ENCODE data around the gene GEMIN8.

Gene GEMIN8

DNA sequence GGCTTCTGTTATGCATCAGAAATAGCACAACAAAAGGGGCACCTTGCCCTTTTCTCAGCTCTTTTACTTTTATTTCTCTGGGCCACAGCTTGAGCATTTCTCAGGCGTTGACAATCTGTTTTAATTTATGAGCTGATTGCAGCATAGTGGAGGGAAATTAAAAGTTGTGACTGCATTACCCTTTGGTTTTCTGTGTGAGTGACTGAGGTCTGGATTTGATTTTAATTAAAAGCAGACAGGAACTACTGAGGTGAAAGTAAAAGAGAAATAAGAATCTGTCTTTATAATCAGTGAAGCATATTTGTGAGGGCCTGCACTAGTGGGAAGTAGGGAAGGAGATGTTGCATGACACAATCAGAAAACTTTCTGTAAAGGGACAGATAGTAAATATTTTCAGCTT is 43.4 kb upstream of the GEMIN8 start:
- H3K27ac ChIP-seq (ENCODE audit: low read depth, low read length), result no peak overlapping the region

GRCh38 chrX:14065800-14066199 is 36.1 kb upstream of the GEMIN8 start:
- no peak overlapping the region for H3K27ac ChIP-seq (ENCODE audit: low read depth, low read length)
- H3F3A ChIP-seq (ENCODE audit: control insufficient read depth, insufficient read depth), result no peaks in the 10 kb centered on the region
- H3K36me3 ChIP-seq (ENCODE audit: control insufficient read depth, low read length), result no peaks in the 10 kb centered on the region
- no peaks in the 10 kb centered on the region for H3K9me2 ChIP-seq (replicated peaks; ENCODE audit: control insufficient read depth, low read length)
- no peak for TF ChIP-seq CTCF (IDR thresholded peaks at IDR 0.05; ENCODE audit: low read depth, low read length, poor library complexity, severe bottlenecking)
- no peak for TF ChIP-seq EZH2phosphoT487 (IDR thresholded peaks at IDR 0.05; ENCODE audit: borderline replicate concordance, low read length)
- no peaks in the 10 kb centered on the region for H3K4me1 ChIP-seq (ENCODE audit: control insufficient read depth, low read length)
- no peaks in the 10 kb centered on the region for H4K20me1 ChIP-seq (ENCODE audit: control insufficient read depth, insufficient read depth, low read depth, low read length)
- H3K27me3 ChIP-seq (ENCODE audit: control insufficient read depth, low read length), result no peaks in the 10 kb centered on the region
- no peak overlapping the region for H3K4me3 ChIP-seq (ENCODE audit: low read length)
- no peak overlapping the region for H3K4me2 ChIP-seq (ENCODE audit: low read length)
- no peaks in the 10 kb centered on the region for H3K79me2 ChIP-seq (ENCODE audit: control insufficient read depth, low read length)
- H3K9me3 ChIP-seq (ENCODE audit: control insufficient read depth, insufficient read depth, low read length), result no peaks in the 10 kb centered on the region

More for the DNA sequence above, 43.4 kb upstream of the GEMIN8 start:
- no peaks in the 10 kb centered on the region for H3K9me2 ChIP-seq (replicated peaks; ENCODE audit: control insufficient read depth, low read length)
- TF ChIP-seq CTCF (IDR thresholded peaks at IDR 0.05; ENCODE audit: low read depth, low read length, poor library complexity, severe bottlenecking), result no peak
- TF ChIP-seq EZH2phosphoT487 (IDR thresholded peaks at IDR 0.05; ENCODE audit: borderline replicate concordance, low read length), result no peak
- H4K20me1 ChIP-seq (ENCODE audit: control insufficient read depth, insufficient read depth, low read depth, low read length), result no peaks in the 10 kb centered on the region
- H3K4me1 ChIP-seq (ENCODE audit: control insufficient read depth, low read length), result no peaks in the 10 kb centered on the region
- H3K4me2 ChIP-seq (ENCODE audit: low read length), result no peak overlapping the region
- H3K9me3 ChIP-seq (ENCODE audit: control insufficient read depth, insufficient read depth, low read length), result no peaks in the 10 kb centered on the region
- H3K79me2 ChIP-seq (ENCODE audit: control insufficient read depth, low read length), result no peaks in the 10 kb centered on the region
- H3F3A ChIP-seq (ENCODE audit: control insufficient read depth, insufficient read depth), result no peaks in the 10 kb centered on the region
- no peaks in the 10 kb centered on the region for H3K36me3 ChIP-seq (ENCODE audit: control insufficient read depth, low read length)
- no peak overlapping the region for H3K4me3 ChIP-seq (ENCODE audit: low read length)
- H3K27me3 ChIP-seq (ENCODE audit: control insufficient read depth, low read length), result no peaks in the 10 kb centered on the region

GRCh38 chrX:14064626-14065432 is 35.1 kb upstream of the GEMIN8 start:
- Histone ChIP-seq H4K20me1 (ENCODE audit: control insufficient read depth, insufficient read depth, low read depth, low read length) (no peaks in the 10 kb centered on the region), H3K27me3 (ENCODE audit: control insufficient read depth, low read length) (no peaks in the 10 kb centered on the region), H3K4me2 (ENCODE audit: low read length) (no peak overlapping the region), H3K79me2 (ENCODE audit: control insufficient read depth, low read length) (no peaks in the 10 kb centered on the region), H3K4me1 (ENCODE audit: control insufficient read depth, low read length) (no peaks in the 10 kb centered on the region), H3K36me3 (ENCODE audit: control insufficient read depth, low read length) (no peaks in the 10 kb centered on the region), H3K4me3 (ENCODE audit: low read length) (no peak overlapping the region), H3K9me2 (replicated peaks; ENCODE audit: control insufficient read depth, low read length) (no peaks in the 10 kb centered on the region), H3K27ac (ENCODE audit: low read depth, low read length) (no peak overlapping the region), H3K9me3 (ENCODE audit: control insufficient read depth, insufficient read depth, low read length) (no peaks in the 10 kb centered on the region), H3F3A (ENCODE audit: control insufficient read depth, insufficient read depth) (no peaks in the 10 kb centered on the region)
- TF ChIP-seq CTCF (IDR thresholded peaks at IDR 0.05; ENCODE audit: low read depth, low read length, poor library complexity, severe bottlenecking) (no peak), EZH2phosphoT487 (IDR thresholded peaks at IDR 0.05; ENCODE audit: borderline replicate concordance, low read length) (no peak)

Measured in DOHH2 (cell line).